ENCODE data around the gene NUMB. TPM values are rescaled to one million over a fixed set of nuclear protein-coding genes. Genes with fewer than 3 reads are reported as not detected.

The NUMB gene
- total RNA-seq, 1 donor from 2014 or later: 32.1 TPM

- Histone ChIP-seq H3K27me3 (ENCODE audit: low read depth) (no peaks in the 10 kb centered on the region), H3K36me3 (no peaks in the 10 kb centered on the region), H3K4me1 (no peaks in the 10 kb centered on the region), H3K4me3 (no peak overlapping the region), H3K27ac (replicated peaks) (no peak overlapping the region), H3K9me3 (replicated peaks) (no peaks in the 10 kb centered on the region)
- no peak for TF ChIP-seq CTCF (IDR thresholded peaks at IDR 0.05; ENCODE audit: borderline replicate concordance)
- no peak for DNase-seq
- intact Hi-C loops (cut with micrococcal nuclease): no loop called here
These were observed 203.9 kb downstream of the NUMB start for GRCh38 chr14:73254247-73255004.

GRCh38 chr14:73253721-73254120, 204.6 kb downstream of the NUMB start:
- H3K4me3 ChIP-seq: no peak overlapping the region
- intact Hi-C loops (cut with micrococcal nuclease): no loop called here
- H3K9me3 ChIP-seq (replicated peaks): no peaks in the 10 kb centered on the region
- DNase-seq: no peak
- H3K36me3 ChIP-seq: no peaks in the 10 kb centered on the region
- H3K27ac ChIP-seq (replicated peaks): no peak overlapping the region
- H3K27me3 ChIP-seq (ENCODE audit: low read depth): no peaks in the 10 kb centered on the region
- no peak for TF ChIP-seq CTCF (IDR thresholded peaks at IDR 0.05; ENCODE audit: borderline replicate concordance)
- H3K4me1 ChIP-seq: no peaks in the 10 kb centered on the region

DNA sequence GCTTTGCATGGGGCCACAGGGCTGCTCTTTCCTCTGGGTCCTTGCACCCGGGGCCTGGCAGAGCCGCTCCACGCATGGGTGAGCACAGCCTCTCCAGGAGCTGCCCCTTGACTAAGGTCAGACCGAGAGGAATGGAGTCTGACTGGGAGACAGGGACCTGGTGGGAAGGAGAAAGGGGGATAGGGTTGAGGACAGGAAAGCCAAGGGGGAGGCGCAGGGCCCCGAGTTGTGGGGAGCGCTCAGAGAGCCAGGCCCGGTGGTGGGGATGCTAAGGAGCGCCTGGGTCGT, 205.1 kb downstream of the NUMB start:
- DNase-seq: no peak
- no peak overlapping the region for H3K4me3 ChIP-seq
- H3K9me3 ChIP-seq (replicated peaks): no peaks in the 10 kb centered on the region
- TF ChIP-seq CTCF (IDR thresholded peaks at IDR 0.05; ENCODE audit: borderline replicate concordance): no peak
- H3K4me1 ChIP-seq: no peaks in the 10 kb centered on the region
- intact Hi-C loops (cut with micrococcal nuclease): no loop called here
- H3K27me3 ChIP-seq (ENCODE audit: low read depth): no peaks in the 10 kb centered on the region
- H3K27ac ChIP-seq (replicated peaks): no peak overlapping the region
- H3K36me3 ChIP-seq: no peaks in the 10 kb centered on the region

- Histone ChIP-seq H3K36me3 (no peaks in the 10 kb centered on the region), H3K9me3 (replicated peaks) (no peaks in the 10 kb centered on the region), H3K27me3 (ENCODE audit: low read depth) (no peaks in the 10 kb centered on the region), H3K4me3 (no peak overlapping the region), H3K4me1 (no peaks in the 10 kb centered on the region), H3K27ac (replicated peaks) (no peak overlapping the region)
- no peak for DNase-seq
- intact Hi-C loops (cut with micrococcal nuclease): no loop called here
- TF ChIP-seq CTCF (IDR thresholded peaks at IDR 0.05; ENCODE audit: borderline replicate concordance): no peak
These were observed 205.6 kb downstream of the NUMB start for GRCh38 chr14:73252491-73253322.

DNA sequence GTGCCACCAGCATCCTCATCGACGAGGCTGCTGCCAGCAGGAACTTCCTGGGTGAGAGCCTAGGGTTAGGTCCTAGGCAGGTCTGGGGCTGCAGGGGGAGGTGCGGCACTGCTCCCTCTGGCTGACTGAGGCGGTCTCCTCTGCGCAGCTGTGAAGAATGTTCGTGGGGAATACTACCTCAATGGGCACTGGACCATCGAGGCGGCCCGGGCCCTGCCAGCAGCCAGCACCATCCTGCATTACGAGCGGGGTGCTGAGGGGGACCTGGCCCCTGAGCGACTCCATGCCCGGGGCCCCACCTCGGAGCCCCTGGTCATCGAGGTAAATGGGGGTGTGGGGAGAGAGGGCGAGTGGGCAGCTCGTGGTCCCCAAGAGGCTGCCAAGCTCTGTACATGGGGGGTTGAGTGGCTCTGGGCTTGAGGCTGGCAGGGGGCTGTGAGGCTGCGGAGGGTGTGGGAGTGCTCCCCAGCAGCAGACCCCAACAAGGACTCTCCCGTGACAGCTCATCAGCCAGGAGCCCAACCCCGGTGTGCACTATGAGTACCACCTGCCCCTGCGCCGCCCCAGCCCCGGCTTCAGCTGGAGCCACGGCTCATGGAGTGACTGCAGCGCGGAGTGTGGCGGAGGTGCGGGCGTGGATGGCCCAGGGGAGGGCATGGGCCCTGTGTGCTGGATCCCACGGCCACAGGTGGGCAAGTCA, 206.7 kb downstream of the NUMB start:
- DNase-seq: no peak
- no peak for TF ChIP-seq CTCF (IDR thresholded peaks at IDR 0.05; ENCODE audit: borderline replicate concordance)

More for the DNA sequence above, 206.7 kb downstream of the NUMB start:
- Histone ChIP-seq H3K4me1 (no peaks in the 10 kb centered on the region), H3K27me3 (ENCODE audit: low read depth) (no peaks in the 10 kb centered on the region), H3K4me3 (no peak overlapping the region), H3K27ac (replicated peaks) (no peak overlapping the region), H3K36me3 (no peaks in the 10 kb centered on the region), H3K9me3 (replicated peaks) (no peaks in the 10 kb centered on the region)
- intact Hi-C loops (cut with micrococcal nuclease): no loop called here

Measured in left ventricle myocardium inferior (tissue), 1 donor.